WTC11 (cell line): ENCODE results near the gene NOP58. TPM values are rescaled to one million over a fixed set of nuclear protein-coding genes. Genes with fewer than 3 reads are reported as not detected.
"Not testable (repeated sequence)": the region's sequence is repeated elsewhere in the genome, so short reads cannot be mapped to it uniquely, and the experiment has no call there.

Experiments
- ATAC-seq: fragments of 200-7000 bp; cut with Tn5 transposase; 2 replicates; pipeline ENCODE4 v1.10.0; 2021; ENCODE audit warnings: mild to moderate bottlenecking, moderate library complexity
- CTCF ChIA-PET: fragments of 300-600 bp; sonication (Branson Sonifier 250); formaldehyde crosslinking; loops from one replicate; lab custom pipeline; 2021; ENCODE audit warnings: antibody characterized with exemption; lab: Charles Lee
- POLR2A ChIA-PET: fragments of 350-600 bp; sonication (Branson Sonifier 250); formaldehyde crosslinking; loops from one replicate; lab custom pipeline; 2021; ENCODE audit warnings: antibody characterized with exemption; lab: Charles Lee
- DNase-seq: peaks from one replicate; pipeline ENCODE4 v3.0.0; 2021; ENCODE audit warnings: low spot score
- H3K27ac Mint-ChIP-seq: 2 replicates; pipeline ENCODE4 v1.8.0; 2021; ENCODE audit warnings: mixed read lengths
- H3K27me3 Mint-ChIP-seq: 2 replicates; pipeline ENCODE4 v1.8.0; 2021; ENCODE audit warnings: low read depth, mild to moderate bottlenecking, moderate library complexity, mixed read lengths
- H3K36me3 Mint-ChIP-seq: 2 replicates; pipeline ENCODE4 v1.8.0; 2021; ENCODE audit warnings: mixed read lengths
- H3K4me1 Mint-ChIP-seq: 2 replicates; pipeline ENCODE4 v1.8.0; 2022; ENCODE audit warnings: mixed read lengths
- H3K4me3 Mint-ChIP-seq: 2 replicates; pipeline ENCODE4 v1.8.0; 2021; ENCODE audit warnings: mild to moderate bottlenecking, moderate library complexity, mixed read lengths
- H3K9me3 Mint-ChIP-seq: 2 replicates; pipeline ENCODE4 v1.8.0; 2021; ENCODE audit warnings: mixed read lengths
- CREM ChIP-seq: sonication (generic); formaldehyde crosslinking; IDR thresholded peaks from 2 replicates; pipeline ENCODE4 v1.8.1; 2022; ENCODE audit warnings: mild to moderate bottlenecking, missing genetic modification reagents, moderate library complexity
- ELF4 ChIP-seq: sonication (generic); formaldehyde crosslinking; IDR thresholded peaks from 2 replicates; pipeline ENCODE4 v1.8.1; 2022; ENCODE audit warnings: low read depth, mild to moderate bottlenecking, moderate library complexity, missing genetic modification reagents
- IRF2 ChIP-seq: sonication (generic); formaldehyde crosslinking; IDR thresholded peaks from 2 replicates; pipeline ENCODE4 v1.8.0; 2022; ENCODE audit warnings: low read depth, missing genetic modification reagents, borderline replicate concordance
- NFATC4 ChIP-seq: fragments of 250-450 bp; sonication (Bioruptor Pico); IDR thresholded peaks from 2 replicates; pipeline ENCODE4 v1.9.0; 2021; ENCODE audit warnings: mild to moderate bottlenecking
- NR2C2 ChIP-seq: sonication (generic); formaldehyde crosslinking; IDR thresholded peaks from 2 replicates; pipeline ENCODE4 v1.8.0; 2022; ENCODE audit warnings: mild to moderate bottlenecking, missing genetic modification reagents
- SOX15 ChIP-seq: fragments of 250-450 bp; sonication (Bioruptor Pico); IDR thresholded peaks from 2 replicates; pipeline ENCODE4 v1.9.0; 2021; ENCODE audit warnings: mild to moderate bottlenecking
- TEAD1 ChIP-seq: sonication (generic); formaldehyde crosslinking; IDR thresholded peaks from 2 replicates; pipeline ENCODE4 v1.8.0; 2022; ENCODE audit warnings: mild to moderate bottlenecking, missing genetic modification reagents
- ZNF121 ChIP-seq: sonication (generic); formaldehyde crosslinking; IDR thresholded peaks from 2 replicates; pipeline ENCODE4 v1.8.0; 2023; ENCODE audit warnings: missing genetic modification reagents
- ZNF138 ChIP-seq: sonication (generic); formaldehyde crosslinking; conservative IDR thresholded peaks from 2 replicates; pipeline ENCODE4 v1.8.1; 2022; ENCODE audit warnings: mild to moderate bottlenecking, moderate library complexity, missing genetic modification reagents
- ZNF263 ChIP-seq: sonication (generic); formaldehyde crosslinking; IDR thresholded peaks from 2 replicates; pipeline ENCODE4 v1.8.1; 2022; ENCODE audit warnings: low read depth, mild to moderate bottlenecking, moderate library complexity, missing genetic modification reagents
- ZNF281 ChIP-seq: sonication (generic); formaldehyde crosslinking; IDR thresholded peaks from 2 replicates; pipeline ENCODE4 v1.8.0; 2023; ENCODE audit warnings: mild to moderate bottlenecking, missing genetic modification reagents
- ZNF671 ChIP-seq: fragments of 250-450 bp; sonication (Bioruptor Pico); IDR thresholded peaks from 2 replicates; pipeline ENCODE4 v1.8.0; 2021; ENCODE audit warnings: mild to moderate bottlenecking
- total RNA-seq: library from RNA; stranded (reverse); gene quantifications from 3 replicates; pipeline ENCODE4 v1.2.3, GENCODE V29; 2021
- TF ChIP-seq, protein P1 (sequence below): sonication (generic); formaldehyde crosslinking; IDR thresholded peaks from 2 replicates; pipeline ENCODE4 v1.8.1; 2023; ENCODE audit warnings: mild to moderate bottlenecking, moderate library complexity, missing genetic modification reagents
- TF ChIP-seq, protein P2 (sequence below): fragments of 250-450 bp; sonication (Bioruptor Pico); IDR thresholded peaks from 2 replicates; pipeline ENCODE4 v1.9.0; 2021; ENCODE audit warnings: mild to moderate bottlenecking
- TF ChIP-seq, protein P3 (sequence below): fragments of 250-450 bp; sonication (Bioruptor Pico); conservative IDR thresholded peaks from 2 replicates; pipeline ENCODE4 v1.9.0; 2021; ENCODE audit warnings: mild to moderate bottlenecking

The NOP58 gene
- total RNA-seq, 1 experiment from 2014 or later = 136 TPM

DNA sequence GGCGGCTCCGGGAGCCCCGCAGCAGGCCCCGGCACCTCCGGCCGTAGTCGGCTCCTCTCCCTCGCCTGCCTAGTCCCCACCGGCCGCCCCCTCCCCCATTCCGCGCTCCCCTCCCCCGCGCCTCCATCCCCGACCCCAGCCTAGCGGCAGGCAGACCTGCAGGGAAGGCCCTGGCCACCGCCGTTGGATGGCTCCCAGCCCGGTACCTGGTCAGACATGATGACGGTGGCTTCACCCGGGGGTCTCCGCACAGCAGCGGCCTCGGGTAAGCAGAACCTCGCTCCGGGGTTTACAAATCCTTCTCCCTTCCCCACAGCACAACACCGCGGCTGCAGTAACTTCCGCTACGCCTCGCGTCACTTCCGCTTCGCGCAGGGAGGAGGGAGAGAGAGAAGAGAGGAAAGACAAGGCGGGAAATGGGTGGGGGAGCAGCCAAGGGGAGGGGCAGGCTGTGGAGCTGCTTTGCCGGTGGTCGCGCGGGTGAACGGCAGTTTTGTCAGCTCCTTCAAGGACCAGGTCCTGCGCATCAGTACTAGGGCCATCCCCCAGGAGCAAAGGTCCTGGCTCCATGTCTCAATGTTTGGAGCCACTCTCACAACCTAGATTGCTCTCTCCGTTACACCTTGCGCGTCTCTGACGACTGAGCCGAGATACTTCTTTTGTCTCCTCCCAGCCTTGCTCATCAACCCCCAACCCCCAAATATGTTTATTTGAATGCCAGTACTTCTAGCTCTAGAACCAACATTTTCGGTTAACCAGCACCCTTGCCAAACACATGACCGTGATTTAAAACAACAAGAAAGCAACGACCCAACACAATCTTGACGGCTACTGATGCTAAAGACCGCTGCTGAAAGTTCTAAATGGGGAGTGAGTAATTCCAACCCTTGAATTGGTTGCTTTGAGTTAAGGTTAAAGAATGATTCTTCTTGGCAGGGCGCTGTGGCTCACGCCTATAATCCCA is 27.0 kb upstream of the NOP58 start, which contains the start of gene SUMO1 (continued):
- TF ChIP-seq ZNF121 (CRISPR knock-in tag) (no peak), NR2C2 (no peak), ZNF671 (CRISPR knock-in tag) (no peak), ZNF281 (CRISPR knock-in tag) (peak; percentile 90), ZNF138 (CRISPR knock-in tag) (no peak; the same call in 1 of the 2 replicates), IRF2 (CRISPR knock-in tag) (no peak), TEAD1 (CRISPR knock-in tag) (peak; percentile 79; the same call in 1 of the 2 replicates), NFATC4 (CRISPR knock-in tag) (0 out of 2 replicates have a peak, but pooled peaks have one; percentile 31), SOX15 (no peak), CREM (CRISPR knock-in tag) (peak; percentile 90; the same call in 1 of the 2 replicates), ZNF263 (CRISPR knock-in tag) (no peak), ELF4 (no peak)
- TF ChIP-seq, protein P1, sequence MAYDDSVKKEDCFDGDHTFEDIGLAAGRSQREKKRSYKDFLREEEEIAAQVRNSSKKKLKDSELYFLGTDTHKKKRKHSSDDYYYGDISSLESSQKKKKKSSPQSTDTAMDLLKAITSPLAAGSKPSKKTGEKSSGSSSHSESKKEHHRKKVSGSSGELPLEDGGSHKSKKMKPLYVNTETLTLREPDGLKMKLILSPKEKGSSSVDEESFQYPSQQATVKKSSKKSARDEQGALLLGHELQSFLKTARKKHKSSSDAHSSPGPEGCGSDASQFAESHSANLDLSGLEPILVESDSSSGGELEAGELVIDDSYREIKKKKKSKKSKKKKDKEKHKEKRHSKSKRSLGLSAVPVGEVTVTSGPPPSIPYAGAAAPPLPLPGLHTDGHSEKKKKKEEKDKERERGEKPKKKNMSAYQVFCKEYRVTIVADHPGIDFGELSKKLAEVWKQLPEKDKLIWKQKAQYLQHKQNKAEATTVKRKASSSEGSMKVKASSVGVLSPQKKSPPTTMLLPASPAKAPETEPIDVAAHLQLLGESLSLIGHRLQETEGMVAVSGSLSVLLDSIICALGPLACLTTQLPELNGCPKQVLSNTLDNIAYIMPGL (CRISPR knock-in tag) = peak; percentile 55; the same call in 1 of the 2 replicates
- TF ChIP-seq, protein P2, sequence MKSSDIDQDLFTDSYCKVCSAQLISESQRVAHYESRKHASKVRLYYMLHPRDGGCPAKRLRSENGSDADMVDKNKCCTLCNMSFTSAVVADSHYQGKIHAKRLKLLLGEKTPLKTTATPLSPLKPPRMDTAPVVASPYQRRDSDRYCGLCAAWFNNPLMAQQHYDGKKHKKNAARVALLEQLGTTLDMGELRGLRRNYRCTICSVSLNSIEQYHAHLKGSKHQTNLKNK (CRISPR knock-in tag) = no peak
- TF ChIP-seq, protein P3, sequence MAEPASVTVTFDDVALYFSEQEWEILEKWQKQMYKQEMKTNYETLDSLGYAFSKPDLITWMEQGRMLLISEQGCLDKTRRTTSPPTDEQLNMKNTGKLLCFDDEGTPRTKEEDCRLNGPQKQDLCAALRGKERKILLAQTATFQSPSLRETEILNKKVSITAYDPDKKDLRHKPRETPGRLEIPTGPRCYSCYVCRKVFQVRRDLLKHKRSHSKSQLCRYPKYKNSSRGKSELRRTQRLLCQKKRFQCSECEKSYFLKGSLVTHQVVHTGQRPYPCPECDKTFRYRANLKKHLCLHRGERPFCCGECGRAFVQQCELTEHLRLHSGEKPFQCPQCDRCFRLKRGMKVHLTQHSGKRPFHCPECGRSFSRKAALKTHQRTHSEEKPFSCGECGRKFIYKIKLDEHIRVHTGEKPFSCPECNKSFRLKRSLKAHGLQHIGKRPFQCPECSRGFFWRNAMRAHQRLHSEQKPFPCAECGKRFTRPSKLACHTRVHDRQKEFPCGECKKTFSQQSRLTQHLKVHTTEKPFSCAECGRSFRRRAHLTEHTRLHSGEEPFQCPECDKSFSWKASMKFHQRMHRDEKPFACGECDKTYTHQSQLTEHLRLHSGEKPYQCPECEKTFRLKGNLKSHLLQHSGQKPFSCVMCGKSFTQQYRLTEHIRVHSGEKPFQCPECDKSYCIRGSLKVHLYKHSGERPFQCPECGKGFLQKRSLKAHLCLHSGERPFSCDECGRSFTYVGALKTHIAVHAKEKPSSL (CRISPR knock-in tag) = no peak

DNA sequence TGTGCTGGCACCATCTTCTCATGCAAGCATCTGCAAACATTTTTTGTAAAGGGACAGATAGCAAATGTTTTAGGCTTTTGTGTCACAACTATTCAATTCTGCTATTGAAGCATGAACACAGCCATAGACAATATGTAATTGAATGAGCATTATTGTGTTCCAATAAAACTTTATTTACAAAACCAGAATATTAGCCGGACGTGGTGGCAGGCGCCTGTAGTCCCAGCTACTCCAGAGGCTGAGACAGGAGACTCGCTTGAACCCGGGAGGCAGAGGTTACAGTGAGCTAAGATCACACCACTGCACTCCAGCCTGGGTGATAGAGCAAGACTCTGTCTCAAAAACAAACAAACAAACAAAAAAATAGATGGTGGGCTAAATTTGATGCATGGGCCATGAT is 17.9 kb upstream of the NOP58 start:
- H3K9me3 Mint-ChIP-seq, H3K27ac Mint-ChIP-seq, H3K27me3 Mint-ChIP-seq, ATAC-seq, H3K36me3 Mint-ChIP-seq, DNase-seq, CTCF ChIA-PET, POLR2A ChIA-PET, H3K4me3 Mint-ChIP-seq: not testable (repeated sequence)
- peaks cover 17% of the 10 kb centered on the region for H3K4me1 Mint-ChIP-seq
